Putamen (tissue), 1 donor: ENCODE data around the gene TEKT5.
"Not testable (repeated sequence)": the region's sequence is repeated elsewhere in the genome, so short reads cannot be mapped to it uniquely, and the experiment has no call there.

Experiments
- DNase-seq: peaks from one replicate; pipeline ENCODE4 v3.0.0-alpha.2; 2016; ENCODE audit warnings: low spot score

Gene TEKT5

DNA sequence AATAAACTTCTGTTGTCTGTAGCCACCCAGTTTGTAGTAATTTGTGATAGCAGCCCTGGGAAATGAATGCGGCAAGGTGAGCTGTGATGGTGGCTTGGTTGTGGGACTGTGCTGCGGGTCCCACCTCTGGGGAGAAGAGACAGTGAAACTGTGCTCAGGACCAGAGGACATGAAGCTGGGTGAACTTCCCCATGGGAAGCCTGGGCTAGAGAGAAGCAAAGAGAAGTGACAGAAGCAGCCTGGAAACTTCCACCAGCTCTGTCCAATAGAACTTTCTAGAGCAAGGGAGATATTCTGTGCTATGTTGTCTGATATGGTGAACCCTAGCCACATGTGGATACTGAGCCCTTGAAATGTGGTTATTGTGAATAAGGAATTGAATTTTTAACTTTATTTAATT lies 62.8 kb downstream of the TEKT5 start:
- DNase-seq = no peak

DNA sequence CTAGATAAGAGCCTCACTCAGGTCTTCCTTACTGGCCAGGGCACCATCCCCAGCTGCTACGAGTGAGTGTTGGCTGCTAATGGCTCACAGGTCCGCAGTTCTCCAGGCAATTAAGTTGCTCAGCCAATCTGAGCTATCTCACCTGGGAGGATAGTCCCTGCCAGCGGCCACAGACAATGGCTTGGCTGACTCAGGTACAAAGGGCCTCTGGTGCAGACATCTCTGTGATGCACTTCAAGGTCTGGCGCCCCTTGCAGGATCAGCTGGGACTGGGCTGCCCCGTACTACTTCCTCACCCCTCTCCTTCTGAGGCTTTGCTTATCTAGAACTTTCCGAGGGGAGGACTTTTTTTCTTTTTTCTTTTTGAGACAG lies 65.2 kb downstream of the TEKT5 start:
- DNase-seq = no peak

DNA sequence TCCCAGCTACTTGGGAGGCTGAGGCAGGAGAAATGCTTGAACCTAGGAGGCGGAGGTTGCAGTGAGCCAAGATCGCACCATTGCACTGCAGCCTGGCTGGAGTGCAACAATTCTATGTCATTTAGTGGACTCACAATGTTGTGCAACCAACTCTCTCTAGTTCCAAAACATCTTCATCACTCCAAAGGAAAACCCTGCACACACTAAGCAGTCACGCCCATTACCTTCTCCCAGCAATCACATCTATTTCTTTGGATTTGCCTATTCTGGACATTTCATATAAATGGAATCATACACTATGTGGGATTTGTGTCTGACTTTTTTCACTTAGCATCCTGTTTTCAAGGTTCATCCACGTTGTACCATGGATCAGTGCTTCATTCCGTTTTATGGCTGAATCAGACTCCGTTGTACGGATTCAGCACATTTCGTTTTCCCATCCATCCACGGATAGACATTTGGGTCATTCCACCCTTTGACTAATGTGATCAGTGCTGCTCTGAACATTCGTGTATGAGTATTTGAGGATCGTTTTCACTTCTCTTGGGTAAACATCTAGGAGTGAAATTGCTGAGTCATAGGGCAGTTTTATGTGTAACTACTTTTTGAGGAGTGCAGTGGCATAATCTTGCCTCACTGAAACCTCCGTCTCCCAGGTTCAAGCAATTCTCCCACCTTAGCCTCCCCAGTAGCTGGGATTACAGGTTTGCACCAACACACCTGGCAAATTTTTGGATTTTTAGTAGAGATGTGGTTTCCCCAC lies 69.0 kb downstream of the TEKT5 start:
- no peak for DNase-seq

DNA sequence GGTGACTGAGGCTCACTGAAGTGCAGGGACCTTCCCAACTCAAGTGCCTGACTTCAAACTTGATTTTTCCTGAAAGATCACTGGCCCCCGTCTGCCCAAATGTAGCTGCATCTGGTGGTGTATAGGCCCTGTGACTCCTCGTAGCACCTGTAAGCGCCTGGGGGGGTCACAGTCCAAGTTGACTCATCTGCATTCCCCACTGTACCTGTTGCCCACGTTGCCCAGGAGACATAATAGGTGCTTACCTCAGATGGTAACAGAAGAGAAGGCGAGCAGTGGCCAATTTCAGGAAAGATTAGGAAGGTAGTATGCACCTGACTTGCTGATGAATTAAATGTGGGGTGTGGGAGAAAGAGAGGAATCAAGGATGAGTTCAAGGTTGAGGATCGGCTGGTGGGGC lies 70.2 kb downstream of the TEKT5 start:
- no peak for DNase-seq

DNA sequence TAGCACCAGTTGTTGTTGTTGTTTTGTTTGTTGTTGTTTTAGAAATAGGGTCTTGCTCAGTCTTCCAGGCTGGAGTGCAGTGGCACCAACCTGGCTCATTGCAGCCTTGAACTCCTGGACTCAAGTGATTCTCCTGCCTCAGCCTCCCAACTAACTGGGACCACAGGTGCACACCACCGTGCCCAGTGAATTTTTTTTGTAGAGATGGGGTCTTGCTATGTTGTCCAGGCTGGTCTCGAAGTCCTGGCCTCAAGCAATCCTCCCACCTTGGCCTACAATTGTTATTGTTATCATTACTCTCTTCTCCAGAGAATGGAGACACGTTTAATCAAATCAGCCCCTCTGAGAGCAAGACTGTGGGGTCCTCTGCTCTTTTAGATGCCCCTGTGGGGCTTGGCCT lies 71.7 kb downstream of the TEKT5 start:
- DNase-seq = no peak

DNA sequence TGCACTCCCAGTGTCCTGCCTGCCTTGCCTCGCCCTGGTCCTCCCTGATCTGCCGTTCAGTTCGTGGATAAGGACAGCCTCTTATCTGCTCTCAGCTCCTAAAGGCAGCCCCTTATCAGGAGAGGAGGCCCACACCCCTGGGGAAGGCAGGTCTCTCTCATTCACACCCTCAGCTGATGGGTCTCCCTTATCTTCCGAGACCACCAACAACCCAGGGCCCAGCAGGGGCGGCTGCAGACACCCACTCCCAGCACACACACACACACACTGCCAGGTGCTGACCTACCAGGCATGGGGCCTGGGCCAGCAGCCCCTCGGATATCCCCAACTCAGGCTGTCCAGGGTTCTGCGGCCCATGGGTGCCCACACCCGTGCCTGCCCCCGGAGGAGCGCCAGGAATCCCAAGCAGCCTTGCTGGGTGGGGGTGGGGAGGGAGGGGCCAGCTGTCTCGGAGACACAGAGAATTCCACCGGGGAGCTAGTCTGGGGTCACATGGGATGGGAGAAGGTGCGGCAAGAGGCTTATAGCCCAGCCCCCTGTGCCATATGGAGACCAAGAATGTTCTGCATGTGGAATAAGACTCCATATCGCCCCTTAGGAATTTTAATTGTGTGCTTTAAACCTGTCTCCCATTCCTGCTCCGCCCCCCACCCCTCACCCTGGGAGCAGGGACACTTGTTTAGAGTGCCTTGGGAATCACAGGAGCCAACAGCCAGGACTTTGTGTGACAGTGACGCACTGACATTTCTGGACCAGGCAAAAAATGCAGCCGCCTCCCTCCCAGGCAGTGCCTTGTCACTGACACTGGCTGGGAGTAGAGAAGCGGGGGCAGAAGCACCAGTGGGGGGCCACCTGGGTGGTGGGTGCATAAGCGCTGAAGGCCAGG lies 72.5 kb downstream of the TEKT5 start:
- DNase-seq = no peak

DNA sequence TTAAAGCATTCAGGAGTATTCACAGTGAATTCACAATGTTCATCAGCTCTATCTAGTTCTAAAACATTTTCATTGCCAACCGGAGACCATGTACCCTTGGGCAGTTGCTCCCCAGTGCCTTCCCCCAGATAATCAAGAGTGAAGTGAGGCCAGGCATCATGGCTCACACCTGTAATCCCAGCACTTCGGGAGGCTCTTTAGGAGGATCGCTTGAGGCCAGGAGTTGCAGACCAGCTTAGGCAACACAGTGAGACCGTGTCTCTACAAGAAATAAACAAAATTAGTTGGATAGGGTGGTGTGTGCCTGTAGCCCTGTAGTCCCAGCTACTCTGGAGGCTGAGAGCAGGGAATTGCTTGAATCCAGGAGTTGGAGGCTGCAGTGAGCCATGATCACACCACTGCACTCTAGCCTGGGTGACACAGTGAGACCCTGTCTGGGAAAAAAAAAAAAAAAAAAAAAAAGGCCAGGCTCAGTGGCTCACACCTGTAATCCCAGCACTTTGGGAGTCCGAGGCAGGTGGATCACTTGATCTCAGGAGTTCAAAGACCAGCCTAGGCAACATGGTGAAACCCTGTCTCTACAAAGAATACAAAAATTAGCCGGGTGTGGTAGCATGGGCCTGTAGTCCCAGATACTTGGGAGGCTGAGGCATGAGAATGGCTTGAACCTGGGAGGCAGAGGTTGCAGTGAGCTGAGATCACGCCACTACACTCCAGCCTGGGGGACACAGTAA lies 73.3 kb downstream of the TEKT5 start:
- not testable (repeated sequence) for DNase-seq

- no peak for DNase-seq
These were observed 74.6 kb downstream of the TEKT5 start for GRCh38 chr16:10620120-10620519.

GRCh38 chr16:10619271-10619849 lies 75.4 kb downstream of the TEKT5 start:
- peak; percentile 70 for DNase-seq

- DNase-seq = peak; percentile 25
These were observed 76.0 kb downstream of the TEKT5 start for GRCh38 chr16:10618710-10619209.

- DNase-seq = peak; percentile 32
These were observed 76.9 kb downstream of the TEKT5 start for GRCh38 chr16:10617662-10618420.

DNA sequence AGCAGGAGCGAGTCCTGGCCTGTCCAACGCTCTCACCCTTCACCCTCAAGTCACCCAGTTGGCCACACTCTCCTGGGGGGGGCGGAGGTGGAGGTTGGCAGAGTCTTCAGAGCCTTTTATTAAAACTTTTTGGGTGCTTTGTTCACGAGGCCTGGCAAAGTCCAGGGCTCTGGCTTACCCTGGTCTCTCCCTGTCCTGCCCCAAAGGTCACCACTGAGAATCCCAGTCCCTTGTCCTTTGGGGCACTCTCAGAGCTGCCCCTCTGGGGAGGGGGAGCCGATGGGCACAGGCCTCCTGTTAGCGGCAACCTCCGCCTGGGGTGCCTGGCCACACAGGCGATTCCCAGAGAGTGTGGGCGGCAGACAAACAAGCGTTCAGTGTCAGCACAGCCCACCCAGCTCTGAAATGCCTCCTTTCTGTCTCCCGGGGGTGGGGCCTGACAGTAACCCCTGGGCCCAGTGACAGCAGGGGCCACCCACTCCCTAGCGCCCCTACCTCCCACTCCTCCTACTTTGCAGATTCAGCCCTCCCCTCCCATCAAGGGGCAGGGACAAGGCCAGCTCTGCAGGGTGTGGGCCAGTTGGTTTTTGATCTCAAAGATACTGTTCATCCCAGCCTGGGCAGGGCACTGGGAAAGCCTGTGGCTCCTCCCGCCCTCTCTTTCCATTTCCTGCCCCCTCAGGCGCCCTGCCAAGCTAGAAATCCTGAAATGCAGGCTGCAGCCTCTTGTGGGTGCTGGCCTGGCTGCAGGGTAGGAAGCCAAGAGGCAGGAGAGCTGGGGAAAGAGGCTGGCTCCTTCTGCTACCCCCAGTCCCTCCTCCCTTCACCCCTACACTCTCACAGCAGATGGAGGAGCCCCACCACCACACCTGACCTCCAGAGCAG lies 77.7 kb downstream of the TEKT5 start:
- DNase-seq = peak; percentile 20

DNA sequence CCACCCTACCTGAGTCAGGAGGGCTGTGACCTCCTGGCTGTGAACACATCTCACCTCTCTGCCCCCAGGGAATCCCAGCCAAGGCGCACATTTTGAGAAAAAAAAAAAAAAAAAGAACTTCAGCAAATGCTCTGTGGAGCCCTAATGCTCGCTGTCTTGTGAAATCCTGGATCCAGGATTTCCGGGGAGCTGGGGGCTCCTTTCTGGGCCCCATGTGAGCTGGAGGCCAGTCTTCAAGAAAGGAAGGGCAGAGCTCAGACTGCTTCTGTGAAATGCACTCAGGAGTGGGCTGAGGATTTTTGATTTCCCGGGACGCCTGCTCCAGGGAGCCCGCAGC lies 78.3 kb downstream of the TEKT5 start:
- DNase-seq = no peak

DNA sequence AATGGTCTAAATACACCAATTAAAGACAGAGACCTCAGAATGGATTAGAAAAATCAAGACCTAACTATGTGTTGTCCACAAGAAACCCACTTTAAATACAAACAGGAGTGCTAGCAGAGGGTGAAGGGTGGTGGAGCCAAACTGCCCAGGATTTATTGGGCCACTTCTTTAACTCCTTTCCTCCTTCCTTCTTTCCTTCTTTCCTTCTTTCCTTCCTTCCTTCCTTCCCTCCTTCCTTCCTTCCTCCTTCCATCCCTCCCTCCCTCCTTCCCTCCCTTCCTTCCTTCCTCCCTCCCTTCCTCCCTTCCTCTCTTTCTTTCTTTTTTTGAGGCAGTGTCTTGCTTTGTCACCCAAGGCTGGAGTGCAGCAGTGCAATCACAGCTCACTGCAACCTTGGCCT lies 80.0 kb downstream of the TEKT5 start:
- no peak for DNase-seq

DNA sequence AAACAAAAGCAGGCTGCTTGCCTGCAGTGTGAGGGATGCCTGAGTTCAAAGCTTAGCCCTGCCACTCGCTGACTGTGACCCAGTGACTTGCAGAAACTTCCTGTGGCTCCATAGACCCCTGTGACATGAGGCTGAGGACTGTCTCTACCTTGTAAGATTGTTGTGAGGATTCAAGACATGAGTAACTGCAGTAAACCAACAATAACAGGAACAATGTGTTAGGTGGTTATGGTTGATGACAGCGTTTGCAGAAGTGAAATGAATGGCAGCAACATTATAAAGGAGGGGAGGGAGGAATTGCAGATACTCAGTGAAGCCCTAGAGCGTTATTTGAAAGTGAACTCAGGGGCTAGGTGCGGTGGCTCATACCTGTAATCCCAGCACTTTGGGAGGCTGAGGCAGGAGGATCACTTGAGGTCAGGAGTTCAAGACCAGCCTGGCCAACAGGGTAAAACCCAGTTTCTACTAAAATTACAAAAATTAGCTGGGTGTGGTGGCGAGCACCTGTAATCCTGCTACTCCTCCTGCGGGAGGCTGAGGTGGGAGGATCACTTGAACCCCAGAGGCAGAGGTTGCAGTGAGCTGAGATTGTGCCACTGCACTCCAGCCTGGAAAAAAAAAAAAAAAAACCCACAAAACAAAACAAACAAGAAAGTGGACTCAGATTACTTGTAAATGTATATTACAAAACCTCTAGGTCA lies 80.8 kb downstream of the TEKT5 start:
- no peak for DNase-seq

DNA sequence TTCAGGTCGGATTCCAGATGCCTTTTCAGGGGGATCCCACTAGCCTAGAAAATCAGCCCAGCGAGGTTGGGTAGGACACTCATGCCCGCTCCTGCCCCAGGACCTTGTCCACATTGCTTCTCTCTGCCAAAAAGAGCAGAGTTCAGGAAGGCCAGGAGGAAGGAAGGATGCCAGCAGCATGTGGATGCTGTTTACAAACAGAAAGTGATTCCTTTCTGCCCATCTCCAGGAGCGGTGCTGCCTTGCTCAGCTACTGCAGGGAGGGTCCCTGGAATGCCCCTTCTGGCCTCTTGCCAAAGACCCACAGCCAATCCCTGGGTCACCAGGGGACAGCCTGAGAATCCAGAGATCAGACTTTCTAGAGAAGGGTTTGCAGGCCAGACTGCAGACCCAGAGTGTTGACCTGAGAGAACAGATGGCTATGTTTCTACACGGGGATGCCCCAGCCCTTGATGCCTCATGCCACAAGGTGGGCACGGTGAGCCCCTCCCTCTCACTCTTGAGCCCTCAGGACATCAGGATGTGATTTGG lies 82.0 kb downstream of the TEKT5 start:
- no peak for DNase-seq

DNA sequence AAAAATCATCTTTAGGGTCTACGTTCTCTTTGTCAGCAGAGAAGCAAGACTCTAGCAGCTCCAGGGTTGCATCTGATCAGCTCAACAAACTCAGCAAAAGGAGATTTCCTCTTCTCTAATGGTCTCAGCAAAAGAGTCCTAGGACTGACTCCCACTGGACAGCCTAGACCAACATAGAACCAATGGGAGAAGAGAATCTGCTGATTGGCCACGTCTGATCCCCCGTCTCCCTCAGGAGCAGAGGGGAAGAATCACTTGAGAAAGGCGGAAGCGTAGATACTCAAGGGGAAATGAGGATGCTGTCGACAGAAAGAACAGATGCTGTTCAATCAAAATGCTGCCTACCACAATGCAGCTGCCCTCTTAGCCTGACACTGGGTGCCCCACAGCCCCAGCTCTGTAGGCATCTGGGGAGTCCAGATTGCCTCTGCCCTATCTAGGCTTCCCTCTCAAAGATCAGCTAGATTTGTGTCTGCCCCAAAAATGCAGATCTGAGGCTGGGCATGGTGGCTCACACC lies 82.8 kb downstream of the TEKT5 start:
- DNase-seq = no peak

DNA sequence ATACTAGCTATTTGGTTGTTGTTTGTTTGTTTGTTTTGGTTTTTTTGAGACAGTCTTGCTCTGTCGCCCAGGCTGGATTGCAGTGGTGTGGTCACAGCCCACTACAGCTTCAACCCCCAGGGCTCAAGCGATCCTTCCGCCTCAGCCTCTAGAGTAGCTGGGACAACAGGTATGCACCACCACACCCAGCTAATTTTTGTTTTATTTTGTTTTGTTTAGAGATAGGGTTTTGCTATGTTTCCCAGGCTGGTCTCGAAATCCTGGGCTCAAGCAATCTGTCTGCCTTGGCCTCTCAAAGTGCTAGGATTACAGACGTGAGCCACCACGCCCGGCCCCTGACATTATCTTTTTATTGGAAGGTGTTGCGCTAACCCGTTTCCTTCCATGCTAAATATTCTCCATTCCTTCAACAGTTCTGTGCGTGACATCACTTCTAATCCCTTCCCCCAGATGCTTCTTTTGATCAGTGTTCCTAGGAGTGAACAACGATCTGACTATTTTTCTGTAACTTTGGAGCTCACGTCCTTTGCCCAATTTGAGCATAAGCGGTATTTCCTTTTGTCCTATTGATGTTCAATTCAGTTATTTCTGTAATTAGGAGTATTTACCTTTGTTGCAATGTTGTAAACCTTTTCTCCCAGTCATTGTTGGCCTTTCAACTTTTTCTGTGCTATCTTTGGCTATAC lies 84.1 kb downstream of the TEKT5 start:
- DNase-seq = no peak

DNA sequence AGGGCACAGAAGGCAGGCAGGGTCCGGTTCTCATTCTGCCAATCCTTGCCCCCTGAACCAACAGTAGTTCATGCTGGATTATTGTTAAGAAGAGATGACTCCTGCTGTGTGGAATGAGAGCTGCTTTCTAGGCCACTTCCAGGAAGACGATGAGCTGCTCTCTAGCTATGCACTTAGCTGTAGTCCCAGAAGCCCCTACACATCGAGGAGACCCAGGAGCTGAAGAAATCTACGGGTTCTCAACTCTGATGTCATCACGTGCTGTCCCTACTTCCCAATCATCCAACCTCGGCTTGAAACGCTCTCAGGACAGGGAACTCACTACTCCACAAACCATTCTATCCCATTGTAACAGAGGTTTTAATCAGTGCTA lies 85.3 kb downstream of the TEKT5 start:
- DNase-seq = no peak
